HCT116 (cell line): ENCODE results near the gene TEX54. TPM values are rescaled to one million over a fixed set of nuclear protein-coding genes. Genes with fewer than 3 reads are reported as not detected.

ENCODE experiments used
- ATAC-seq: fragments of 200-7000 bp; cut with Tn5 transposase; 2 replicates; pipeline ENCODE4 v1.9.1; 2020; ENCODE audit warnings: mild to moderate bottlenecking, moderate library complexity
- BruUV-seq: library from RNA; stranded (reverse); fragments of 400-500 nt; replicated peaks from 2 replicates; lab custom pipeline; 2021; lab: Mats Ljungman, UMichigan
- CTCF ChIA-PET: fragments of 300-600 bp; sonication (Branson Sonifier 250); formaldehyde crosslinking; loops from one replicate; lab custom pipeline; 2021; ENCODE audit warnings: antibody characterized with exemption; lab: Charles Lee
- POLR2A ChIA-PET: fragments of 300-600, 350-600 bp; sonication (Branson Sonifier 250); formaldehyde crosslinking; loops from one replicate; lab custom pipeline; 2021; ENCODE audit warnings: antibody characterized with exemption; lab: Charles Lee
- RAD21 ChIA-PET, 2 experiments: fragments of 300-600 bp; sonication (Branson Sonifier 250); formaldehyde crosslinking; loops; one replicate each; lab custom pipeline; 2023; ENCODE audit warnings: low total read pairs in 2 of 2; ENCODE audit not compliant: uncharacterized antibody in 2 of 2, unreplicated experiment in 2 of 2, low non-redundant PET in 1 of 2; lab: Charles Lee
- DNase-seq: peaks from one replicate; pipeline ENCODE4 v3.0.0-alpha.2; 2010; ENCODE audit warnings: low read depth, low spot score
- H2AFZ ChIP-seq: fragments of 200-600 bp; shearing (Covaris generic), sonication (generic); 2 replicates; pipeline ENCODE4 v1.6.1; 2017; ENCODE audit warnings: low read depth, mixed run types, mixed read lengths, antibody characterized with exemption, low read length; ENCODE audit not compliant: poor library complexity, severe bottlenecking
- H3K27ac ChIP-seq: 2 replicates; pipeline ENCODE4 v1.5.1; 2012; ENCODE audit warnings: low read depth, low read length
- H3K27me3 ChIP-seq: fragments of 200-600 bp; sonication (generic); 2 replicates; pipeline ENCODE4 v1.6.1; 2016; ENCODE audit warnings: mixed run types, low read length, mixed read lengths; ENCODE audit not compliant: insufficient read depth
- H3K36me3 ChIP-seq, 2 experiments: fragments of 200-500 bp in 1 of 2; fragments of 200-600 bp in 1 of 2; sonication (Bioruptor generic) in 1 of 2; sonication (generic) in 1 of 2; 2 replicates each; pipeline versions ENCODE4 v1.5.1 to v1.6.1; 2014 to 2016; ENCODE audit warnings: low read length in 2 of 2, inconsistent platforms in 1 of 2, mixed read lengths in 1 of 2, mixed run types in 1 of 2; ENCODE audit not compliant: insufficient read depth in 2 of 2, control insufficient read depth in 1 of 2
- H3K4me1 ChIP-seq, 2 experiments: fragments of 200-600 bp in 1 of 2; sonication (generic) in 1 of 2; 2 replicates each; pipeline versions ENCODE4 v1.5.1 to v1.6.1; 2012 to 2017; ENCODE audit warnings: low read length in 2 of 2, inconsistent platforms in 1 of 2, mild to moderate bottlenecking in 1 of 2, mixed read lengths in 1 of 2, mixed run types in 1 of 2, moderate library complexity in 1 of 2; ENCODE audit not compliant: insufficient read depth in 2 of 2, control insufficient read depth in 1 of 2
- H3K4me2 ChIP-seq: fragments of 200-600 bp; sonication (generic); 2 replicates; pipeline ENCODE4 v1.6.1; 2017; ENCODE audit warnings: mixed run types, low read length, mixed read lengths
- H3K4me3 ChIP-seq, 2 experiments: fragments of 200-600 bp in 1 of 2; sonication (generic) in 1 of 2; replicated peaks in 1 of 2; 2 replicates each; pipeline ENCODE4 v1.5.1; 2011 to 2016; ENCODE audit warnings: low read length in 2 of 2, control low read depth in 1 of 2, low read depth in 1 of 2, mild to moderate bottlenecking in 1 of 2, mixed read lengths in 1 of 2, mixed run types in 1 of 2
- H3K79me2 ChIP-seq: fragments of 200-600 bp; sonication (generic); 2 replicates; pipeline ENCODE4 v1.6.1; 2017; ENCODE audit warnings: mild to moderate bottlenecking, mixed run types, low read length, moderate library complexity, mixed read lengths; ENCODE audit not compliant: insufficient read depth
- H3K9ac ChIP-seq: fragments of 200-600 bp; sonication (generic); 2 replicates; pipeline ENCODE4 v1.6.1; 2016; ENCODE audit warnings: low read length, mixed read lengths
- H3K9me2 ChIP-seq: fragments of 200-600 bp; sonication (generic), shearing (Covaris generic); 2 replicates; pipeline ENCODE4 v1.6.1; 2017; ENCODE audit warnings: mixed run types, mild to moderate bottlenecking, moderate library complexity; ENCODE audit not compliant: insufficient read depth
- H3K9me3 ChIP-seq, 2 experiments: fragments of 200-500 bp in 1 of 2; fragments of 200-600 bp in 1 of 2; sonication (Bioruptor generic) in 1 of 2; sonication (generic) in 1 of 2; 2 replicates each; pipeline ENCODE4 v1.6.1; 2014 to 2017; ENCODE audit warnings: low read length in 2 of 2, mixed read lengths in 2 of 2, inconsistent platforms in 1 of 2, low read depth in 1 of 2, mild to moderate bottlenecking in 1 of 2, mixed run types in 1 of 2, moderate library complexity in 1 of 2; ENCODE audit not compliant: control insufficient read depth in 1 of 2, insufficient read depth in 1 of 2
- H4K20me1 ChIP-seq: fragments of 200-600 bp; sonication (generic), shearing (Covaris generic); 2 replicates; pipeline ENCODE4 v1.6.1; 2017; ENCODE audit warnings: mixed run types, mild to moderate bottlenecking, moderate library complexity; ENCODE audit not compliant: insufficient read depth
- CBX3 ChIP-seq: IDR thresholded peaks from 2 replicates; pipeline ENCODE4 v1.6.1; 2012; ENCODE audit warnings: low read depth
- CEBPB ChIP-seq: IDR thresholded peaks from 2 replicates; pipeline ENCODE4 v1.6.1; 2012; ENCODE audit warnings: low read depth
- EGR1 ChIP-seq: IDR thresholded peaks from 2 replicates; pipeline ENCODE4 v1.6.1; 2012; ENCODE audit warnings: low read depth
- ELF1 ChIP-seq: IDR thresholded peaks from 2 replicates; pipeline ENCODE4 v1.6.1; 2012; ENCODE audit warnings: low read depth, borderline replicate concordance
- EZH2phosphoT487 ChIP-seq: fragments of 200-600 bp; IDR thresholded peaks from 2 replicates; pipeline ENCODE4 v1.6.1; 2018; ENCODE audit warnings: antibody characterized with exemption, borderline replicate concordance
- FOSL1 ChIP-seq: IDR thresholded peaks from 2 replicates; pipeline ENCODE4 v1.6.1; 2012; ENCODE audit warnings: low read depth
- JUND ChIP-seq: IDR thresholded peaks from 2 replicates; pipeline ENCODE4 v1.6.1; 2012
- MAX ChIP-seq: IDR thresholded peaks from 2 replicates; pipeline ENCODE4 v1.6.1; 2012
- POLR2AphosphoS5 ChIP-seq: IDR thresholded peaks from 2 replicates; pipeline ENCODE4 v1.6.1; 2011; ENCODE audit warnings: mild to moderate bottlenecking, low read depth, low read length, moderate library complexity
- SIN3A ChIP-seq: IDR thresholded peaks from 2 replicates; pipeline ENCODE4 v1.6.1; 2012; ENCODE audit warnings: low read depth
- SP1 ChIP-seq: IDR thresholded peaks from 2 replicates; pipeline ENCODE4 v1.6.1; 2012; ENCODE audit warnings: low read depth
- TCF7L2 ChIP-seq: IDR thresholded peaks from 2 replicates; pipeline ENCODE4 v1.7.0; 2011; ENCODE audit warnings: borderline replicate concordance, inconsistent platforms; ENCODE audit not compliant: insufficient read depth, insufficient read length; ENCODE audit errors: extremely low read depth
- ZBTB33 ChIP-seq: IDR thresholded peaks from 2 replicates; pipeline ENCODE4 v1.6.1; 2011; ENCODE audit warnings: mild to moderate bottlenecking, low read length, moderate library complexity; ENCODE audit not compliant: insufficient replicate concordance; ENCODE audit errors: extremely low read depth
- ZNF274 ChIP-seq: fragments of 200-500 bp; sonication (Bioruptor generic); IDR thresholded peaks from 2 replicates; pipeline ENCODE4 v1.6.1; 2014; ENCODE audit warnings: mild to moderate bottlenecking, low read depth, low read length, inconsistent platforms
- intact Hi-C: fragments of 100-400 bp; cut with micrococcal nuclease; formaldehyde crosslinking; loops from 2 replicates; pipeline ENCODE4 v1.10.0; 2022
- total RNA-seq: library from RNA; stranded (reverse); gene quantifications from one replicate; pipeline ENCODE4 v1.2.1, GENCODE V29; 2021; ENCODE audit not compliant: unreplicated experiment

The TEX54 gene
- total RNA-seq, 1 experiment from 2014 or later, result not detected

GRCh38 chr11:62865635-62866034 lies 33.0 kb upstream of the TEX54 start:
- peaks cover 0 to 19% of the 10 kb centered on the region in 2 experiments; a peak in 3 of 4 replicates for H3K36me3 ChIP-seq
- no peak overlapping the region for H3K4me3 ChIP-seq
- no TSS peak for BruUV-seq
- no peak overlapping the region for H2AFZ ChIP-seq
- no peak overlapping the region for H3K4me2 ChIP-seq
- ATAC-seq (no peak), DNase-seq (no peak)
- TF ChIP-seq FOSL1, result no peak
- no peak for TF ChIP-seq ZBTB33
- TF ChIP-seq JUND, result no peak
- TF ChIP-seq POLR2AphosphoS5, result no peak
- no peak for TF ChIP-seq SIN3A
- TF ChIP-seq TCF7L2, result no peak
- TF ChIP-seq CEBPB, result no peak
- TF ChIP-seq EGR1, result no peak
- no peak for TF ChIP-seq CBX3
- TF ChIP-seq EZH2phosphoT487, result no peak
- no peak for TF ChIP-seq ZNF274
- TF ChIP-seq ELF1, result no peak
- no peak for TF ChIP-seq MAX
- TF ChIP-seq SP1, result no peak
- peaks cover 100% of the 10 kb centered on the region for H3K79me2 ChIP-seq
- H3K27ac ChIP-seq, result no peak overlapping the region
- POLR2A ChIA-PET, result interaction anchor here (1.2 to 4.9 kb wide), 5 partner anchors 9 to 25 kb away, joined by 4 to 49 read pairs (median 5); partner anchors contain the start of gene WDR74
- H3K9ac ChIP-seq, result no peak overlapping the region
- no peaks in the 10 kb centered on the region for H3K9me3 ChIP-seq
- H3K9me2 ChIP-seq, result no peaks in the 10 kb centered on the region
- H4K20me1 ChIP-seq, result peaks cover 5% of the 10 kb centered on the region; the same call in 1 of the 2 replicates
- intact Hi-C loops, result no loop called here
- H3K4me1 ChIP-seq, result peaks cover 14 to 20% of the 10 kb centered on the region in 2 experiments
- H3K27me3 ChIP-seq, result no peaks in the 10 kb centered on the region
- RAD21 ChIA-PET, result interaction anchor here in 1 of 2 experiments (0.6 kb wide), 1 partner anchor 16 kb away, joined by 4 read pairs; no protein-coding TSS in a partner anchor
- CTCF ChIA-PET, result interaction anchor here (0.6 to 1.0 kb wide), 2 partner anchors 79 to 93 kb away, joined by 3 read pairs; no protein-coding TSS in a partner anchor
